Measurements from ENCODE around the gene SOCS4. TPM values are rescaled to one million over a fixed set of nuclear protein-coding genes. Genes with fewer than 3 reads are reported as not detected.
"Not testable (repeated sequence)": the region's sequence is repeated elsewhere in the genome, so short reads cannot be mapped to it uniquely, and the experiment has no call there.

SOCS4 gene
- total RNA-seq, 2 experiments from 2014 or later: 26.7 to 36.5 TPM

- peak; percentile 96 for ATAC-seq
- DNase-seq: peak; percentile 91
- no peaks in the 10 kb centered on the region for H3K9me3 Mint-ChIP-seq (ENCODE audit: insufficient read depth)
- peaks cover 31% of the 10 kb centered on the region for H3K36me3 Mint-ChIP-seq (ENCODE audit: low read depth)
- peak within 1 kb of the TSS; percentile 80 for H3K4me3 Mint-ChIP-seq
- H3K27me3 Mint-ChIP-seq (ENCODE audit: low read depth): no peaks in the 10 kb centered on the region
- H3K27ac Mint-ChIP-seq: peak within 1 kb of the TSS; percentile 84
- CTCF ChIA-PET: interaction anchor here (0.6 to 3.0 kb wide), 40 partner anchors 9 to 341 kb away, joined by 3 to 68 read pairs (median 4); partner anchors contain the start of genes DLGAP5, SOCS4 and WDHD1
- POLR2A ChIA-PET: interaction anchor here (0.5 to 4.3 kb wide), 30 partner anchors 8 to 302 kb away, joined by 3 to 82 read pairs (median 4); partner anchors contain the start of genes DLGAP5, GCH1, LGALS3 and SOCS4
- H3K4me1 Mint-ChIP-seq (ENCODE audit: low read depth): peaks cover 39% of the 10 kb centered on the region
These were observed 24.6 kb downstream of the SOCS4 start, which contains the start of gene MAPK1IP1L for GRCh38 chr14:55051423-55052268. Gene MAPK1IP1L (plus strand): TSS chr14:55051647. CDS start chr14:55061684, 10,037 bp downstream.

DNA sequence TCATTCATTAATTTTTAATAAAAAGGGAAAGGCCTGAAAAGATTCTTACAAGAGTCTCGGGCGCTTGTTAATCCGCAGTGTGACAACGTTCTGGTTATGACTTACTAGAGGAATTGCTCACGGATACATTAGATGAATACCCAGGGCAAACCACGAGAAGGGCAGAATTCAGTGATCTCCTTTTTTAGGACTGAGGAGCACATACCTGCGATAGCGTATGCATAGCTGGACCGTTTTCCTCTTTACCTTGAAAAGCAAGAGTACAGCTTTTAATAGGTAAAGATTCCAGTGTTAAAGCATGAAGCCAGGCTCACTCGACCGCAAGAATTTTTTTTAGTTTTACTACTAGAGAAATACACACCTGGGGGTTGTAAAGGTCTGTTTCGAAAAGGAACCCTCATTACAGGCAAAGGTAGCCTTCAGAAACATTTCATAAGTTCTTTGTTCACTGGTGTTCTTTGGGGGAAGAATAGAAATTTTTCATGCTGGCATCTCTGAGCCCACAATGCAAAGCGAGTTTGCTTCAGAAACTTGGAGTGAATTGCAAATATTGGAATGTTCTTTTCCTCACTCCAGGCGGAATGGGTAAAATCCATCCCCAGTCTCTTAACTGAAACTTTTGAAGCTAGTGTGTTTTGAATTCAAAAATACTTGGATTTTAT is 25.4 kb downstream of the SOCS4 start:
- DNase-seq: no peak
- H3K4me1 Mint-ChIP-seq (ENCODE audit: low read depth): peaks cover 39% of the 10 kb centered on the region
- H3K27ac Mint-ChIP-seq: peak overlapping the region; percentile 84
- peak overlapping the region; percentile 80 for H3K4me3 Mint-ChIP-seq
- peaks cover 32% of the 10 kb centered on the region for H3K36me3 Mint-ChIP-seq (ENCODE audit: low read depth)
- ChIA-PET POLR2A (interaction anchor here (0.5 to 4.3 kb wide), 18 partner anchors 8 to 302 kb away, joined by 3 to 82 read pairs (median 5); partner anchors contain the start of genes DLGAP5, LGALS3, SOCS4 and WDHD1), CTCF (interaction anchor here (0.6 to 3.0 kb wide), 22 partner anchors 8 to 394 kb away, joined by 3 to 68 read pairs (median 5); partner anchors contain the start of genes SOCS4 and WDHD1)
- H3K9me3 Mint-ChIP-seq (ENCODE audit: insufficient read depth): no peaks in the 10 kb centered on the region
- H3K27me3 Mint-ChIP-seq (ENCODE audit: low read depth): no peaks in the 10 kb centered on the region
- ATAC-seq: peak; percentile 4

- H3K4me1 Mint-ChIP-seq (ENCODE audit: low read depth): peaks cover 40% of the 10 kb centered on the region
- H3K4me3 Mint-ChIP-seq: peak overlapping the region; percentile 80
- H3K36me3 Mint-ChIP-seq (ENCODE audit: low read depth): peaks cover 35% of the 10 kb centered on the region
- POLR2A ChIA-PET: interaction anchor here (2.2 to 4.3 kb wide), 3 partner anchors 7 to 26 kb away, joined by 13 to 82 read pairs (median 15); partner anchors contain the start of genes SOCS4 and WDHD1
- DNase-seq (no peak), ATAC-seq (no peak)
- CTCF ChIA-PET: interaction anchor here (0.9 to 3.0 kb wide), 7 partner anchors 18 to 394 kb away, joined by 3 to 29 read pairs (median 4); partner anchors contain the start of genes SOCS4 and WDHD1
- no peaks in the 10 kb centered on the region for H3K27me3 Mint-ChIP-seq (ENCODE audit: low read depth)
- peak overlapping the region; percentile 84 for H3K27ac Mint-ChIP-seq
- no peaks in the 10 kb centered on the region for H3K9me3 Mint-ChIP-seq (ENCODE audit: insufficient read depth)
These were observed 26.0 kb downstream of the SOCS4 start for GRCh38 chr14:55053018-55053417.

GRCh38 chr14:55053500-55053899 is 26.5 kb downstream of the SOCS4 start:
- ATAC-seq (no peak), DNase-seq (no peak)
- peaks cover 39% of the 10 kb centered on the region for H3K36me3 Mint-ChIP-seq (ENCODE audit: low read depth)
- peak overlapping the region; percentile 80 for H3K4me3 Mint-ChIP-seq
- H3K27me3 Mint-ChIP-seq (ENCODE audit: low read depth): no peaks in the 10 kb centered on the region
- ChIA-PET POLR2A (interaction anchor here (3.0 to 4.3 kb wide), 2 partner anchors 18 to 26 kb away, joined by 15 to 82 read pairs; partner anchors contain the start of genes SOCS4 and WDHD1), CTCF (interaction anchor here (1.2 to 3.0 kb wide), 6 partner anchors 18 to 393 kb away, joined by 3 to 29 read pairs (median 4); partner anchors contain the start of genes SOCS4 and WDHD1)
- H3K27ac Mint-ChIP-seq: peak overlapping the region; percentile 4
- H3K9me3 Mint-ChIP-seq (ENCODE audit: insufficient read depth): no peaks in the 10 kb centered on the region
- peaks cover 43% of the 10 kb centered on the region for H3K4me1 Mint-ChIP-seq (ENCODE audit: low read depth)

DNA sequence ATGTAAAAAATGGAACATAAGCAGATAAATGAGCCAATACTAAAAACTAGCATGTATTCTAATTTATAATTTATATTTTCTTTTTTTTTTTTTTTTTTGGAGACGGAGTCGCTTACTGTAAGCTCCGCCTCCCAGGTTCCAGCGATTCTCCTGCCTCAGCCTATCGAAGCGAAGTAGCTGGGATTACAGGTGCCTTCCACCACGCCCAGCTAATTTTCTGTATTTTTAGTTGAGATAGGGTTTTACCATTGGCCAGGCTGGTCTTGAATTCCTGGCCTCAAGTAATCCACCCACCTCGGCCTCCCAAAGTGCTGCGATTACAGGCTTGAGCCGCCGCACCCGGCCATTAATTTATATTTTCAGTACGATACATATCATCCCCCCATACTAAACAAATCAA is 27.1 kb downstream of the SOCS4 start:
- ATAC-seq: no peak
- ChIA-PET POLR2A (interaction anchor here (0.9 to 4.3 kb wide), 3 partner anchors 18 to 54 kb away, joined by 3 to 82 read pairs (median 3); partner anchors contain the start of genes SOCS4 and WDHD1), CTCF (no interaction called here)
- H3K36me3 Mint-ChIP-seq (ENCODE audit: low read depth): peaks cover 39% of the 10 kb centered on the region
- H3K9me3 Mint-ChIP-seq (ENCODE audit: insufficient read depth): no peaks in the 10 kb centered on the region
- H3K27ac Mint-ChIP-seq: peak overlapping the region; percentile 24
- no peak overlapping the region for H3K4me3 Mint-ChIP-seq
- DNase-seq: no peak
- peaks cover 43% of the 10 kb centered on the region for H3K4me1 Mint-ChIP-seq (ENCODE audit: low read depth)
- H3K27me3 Mint-ChIP-seq (ENCODE audit: low read depth): no peaks in the 10 kb centered on the region

- no peaks in the 10 kb centered on the region for H3K27me3 Mint-ChIP-seq (ENCODE audit: low read depth)
- peaks cover 33% of the 10 kb centered on the region for H3K4me1 Mint-ChIP-seq (ENCODE audit: low read depth)
- no peaks in the 10 kb centered on the region for H3K9me3 Mint-ChIP-seq (ENCODE audit: insufficient read depth)
- H3K27ac Mint-ChIP-seq: no peak overlapping the region
- H3K4me3 Mint-ChIP-seq: no peak overlapping the region
- peaks cover 61% of the 10 kb centered on the region for H3K36me3 Mint-ChIP-seq (ENCODE audit: low read depth)
- DNase-seq (no peak), ATAC-seq (no peak)
- ChIA-PET CTCF (no interaction called here), POLR2A (no interaction called here)
These were observed 30.9 kb downstream of the SOCS4 start for GRCh38 chr14:55057919-55058318.

DNA sequence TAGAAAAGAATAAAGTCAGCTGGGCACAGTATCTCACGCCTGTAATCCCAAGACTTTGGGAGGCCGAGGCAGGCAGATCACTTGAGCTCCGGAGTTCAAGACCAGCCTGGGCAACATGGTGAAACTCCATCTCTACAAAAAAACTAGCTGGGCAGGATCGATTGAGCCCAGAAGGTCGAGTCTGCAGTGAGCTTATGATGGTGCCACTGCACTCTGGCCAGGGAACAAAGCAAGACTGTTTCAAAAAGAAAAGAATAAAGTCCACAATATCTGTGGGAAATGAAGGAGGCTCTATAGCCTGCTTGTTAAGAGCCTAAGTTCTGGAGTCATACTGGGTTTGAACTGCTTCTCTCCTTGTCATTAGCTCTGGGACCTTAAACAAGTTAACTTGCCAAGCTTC is 32.3 kb downstream of the SOCS4 start:
- ChIA-PET POLR2A (interaction anchor here (0.9 to 1.8 kb wide), 3 partner anchors 8 to 33 kb away, joined by 3 to 13 read pairs (median 9); partner anchors contain the start of genes MAPK1IP1L and WDHD1), CTCF (interaction anchor here (2.8 kb wide), 1 partner anchor 8 kb away, joined by 15 read pairs; the partner anchor contains the start of gene MAPK1IP1L)
- Mint-ChIP-seq H3K4me1 (ENCODE audit: low read depth) (peaks cover 21% of the 10 kb centered on the region), H3K9me3 (ENCODE audit: insufficient read depth) (no peaks in the 10 kb centered on the region), H3K27ac (no peak overlapping the region), H3K36me3 (ENCODE audit: low read depth) (peaks cover 60% of the 10 kb centered on the region), H3K4me3 (no peak overlapping the region), H3K27me3 (ENCODE audit: low read depth) (no peaks in the 10 kb centered on the region)
- ATAC-seq (no peak), DNase-seq (no peak)

- H3K9me3 Mint-ChIP-seq (ENCODE audit: insufficient read depth): no peaks in the 10 kb centered on the region
- ATAC-seq (peak; percentile 11), DNase-seq (no peak)
- no peak overlapping the region for H3K27ac Mint-ChIP-seq
- H3K36me3 Mint-ChIP-seq (ENCODE audit: low read depth): peaks cover 75% of the 10 kb centered on the region
- H3K4me3 Mint-ChIP-seq: no peak overlapping the region
- ChIA-PET CTCF (no interaction called here), POLR2A (interaction anchor here (0.7 to 1.2 kb wide), 2 partner anchors 11 to 239 kb away, joined by 3 to 5 read pairs; partner anchors contain the start of gene MAPK1IP1L)
- peaks cover 13% of the 10 kb centered on the region for H3K4me1 Mint-ChIP-seq (ENCODE audit: low read depth)
- H3K27me3 Mint-ChIP-seq (ENCODE audit: low read depth): no peaks in the 10 kb centered on the region
These were observed 35.7 kb downstream of the SOCS4 start for GRCh38 chr14:55062517-55063351.

- ChIA-PET POLR2A (interaction anchor here (0.5 to 1.5 kb wide), 2 partner anchors 14 to 38 kb away, joined by 4 to 8 read pairs; no protein-coding TSS in a partner anchor), CTCF (interaction anchor here (0.9 to 2.0 kb wide), 3 partner anchors 13 to 96 kb away, joined by 3 to 18 read pairs (median 5); partner anchors contain the start of gene MAPK1IP1L)
- not testable (repeated sequence) for H3K4me1 Mint-ChIP-seq (ENCODE audit: low read depth); ATAC-seq; DNase-seq; H3K27me3 Mint-ChIP-seq (ENCODE audit: low read depth); H3K9me3 Mint-ChIP-seq (ENCODE audit: insufficient read depth); H3K27ac Mint-ChIP-seq; H3K4me3 Mint-ChIP-seq
- H3K36me3 Mint-ChIP-seq (ENCODE audit: low read depth): peaks cover 70% of the 10 kb centered on the region
These were observed 37.9 kb downstream of the SOCS4 start for GRCh38 chr14:55064896-55065295.

DNA sequence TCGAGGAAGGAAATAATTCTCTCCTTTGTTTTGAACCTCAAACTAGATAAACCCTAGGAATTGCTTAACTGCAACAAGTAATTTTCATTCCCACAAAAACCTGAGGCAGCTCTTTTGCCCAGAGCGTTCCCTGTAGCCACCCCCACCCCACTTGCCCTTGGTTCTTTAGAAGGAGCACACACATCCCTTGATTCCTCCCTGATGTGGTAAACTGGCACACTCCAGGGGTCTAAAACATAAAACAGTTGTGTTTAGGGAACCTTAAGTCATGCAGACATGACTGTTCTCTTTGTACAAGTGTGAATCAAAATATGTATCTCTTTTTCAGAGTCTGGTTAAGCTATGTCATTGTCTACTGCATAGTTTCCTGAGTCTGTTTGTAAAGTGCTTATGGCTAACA is 38.4 kb downstream of the SOCS4 start:
- peaks cover 69% of the 10 kb centered on the region for H3K36me3 Mint-ChIP-seq (ENCODE audit: low read depth)
- ATAC-seq: no peak
- CTCF ChIA-PET: interaction anchor here (0.9 to 2.0 kb wide), 4 partner anchors 14 to 95 kb away, joined by 3 to 18 read pairs (median 4); partner anchors contain the start of gene MAPK1IP1L
- H3K9me3 Mint-ChIP-seq (ENCODE audit: insufficient read depth): no peaks in the 10 kb centered on the region
- no peak overlapping the region for H3K4me3 Mint-ChIP-seq
- no peaks in the 10 kb centered on the region for H3K27me3 Mint-ChIP-seq (ENCODE audit: low read depth)
- H3K27ac Mint-ChIP-seq: no peak overlapping the region
- DNase-seq: no peak
- peaks cover 4% of the 10 kb centered on the region for H3K4me1 Mint-ChIP-seq (ENCODE audit: low read depth)
- POLR2A ChIA-PET: interaction anchor here (0.5 to 1.5 kb wide), 2 partner anchors 15 to 39 kb away, joined by 4 to 8 read pairs; no protein-coding TSS in a partner anchor

Data from activated CD8-positive, alpha-beta T cell treated with anti-CD3 and anti-CD28 coated beads, Interleukin-2, amount 10 ng/mL, durations not matched to agents 7 days and 5 days (primary cell).